Ovary (tissue), 9 donors: ENCODE data around the gene UBN1. TPM values are rescaled to one million over a fixed set of nuclear protein-coding genes. Genes with fewer than 3 reads are reported as not detected.

Experiments used
- DNase-seq, 5 donors: peaks; one replicate each; pipeline ENCODE4 v3.0.0-alpha.2; 2019 to 2020
- H3K27ac ChIP-seq, 2 donors: fragments of 200-600 bp; one replicate each; pipeline versions ENCODE4 v1.5.1 to v1.8.0; 2019 to 2022
- H3K27me3 ChIP-seq: fragments of 200-600 bp; one replicate; pipeline ENCODE4 v1.8.0; 2022
- H3K36me3 ChIP-seq: fragments of 200-600 bp; sonication (generic); one replicate; pipeline ENCODE4 v1.5.1; 2019
- H3K4me1 ChIP-seq: one replicate; pipeline ENCODE4 v1.8.1; 2013; ENCODE audit warnings: mild to moderate bottlenecking, moderate library complexity; ENCODE audit not compliant: insufficient read depth
- H3K4me3 ChIP-seq: fragments of 200-600 bp; sonication (generic); one replicate; pipeline ENCODE4 v1.5.1; 2017
- H3K9me3 ChIP-seq, 2 donors: fragments of 200-600 bp in 1 of 2; sonication (generic) in 1 of 2; one replicate each; pipeline versions ENCODE4 v1.5.1 to v1.8.1; 2013 to 2019; ENCODE audit warnings: mild to moderate bottlenecking in 1 of 2, moderate library complexity in 1 of 2
- CTCF ChIP-seq, 3 donors: fragments of 450-650 bp in 2 of 3; fragments of 200-600 bp in 1 of 3; IDR thresholded peaks; one replicate each; pipeline versions ENCODE4 v1.5.1 to v1.8.0; 2016 to 2022; ENCODE audit warnings: antibody characterized with exemption in 3 of 3, mild to moderate bottlenecking in 1 of 3
- EP300 ChIP-seq: sonication (generic); formaldehyde crosslinking; IDR thresholded peaks from one replicate; pipeline ENCODE4 v1.6.1; 2017; ENCODE audit warnings: antibody characterized with exemption
- POLR2A ChIP-seq: fragments of 450-650 bp; IDR thresholded peaks from one replicate; pipeline ENCODE4 v1.6.1; 2017; ENCODE audit warnings: antibody characterized with exemption, mild to moderate bottlenecking, moderate library complexity
- WGBS, 3 donors: extraction: QIAGEN DNeasy Blood & Tissue Kit in 1 of 3; methylation state at CpG; one replicate each; pipeline versions ENCODE4 v1.1.5 to v1.1.7; 2013 to 2017; 5-methylcytosine and 5-hydroxymethylcytosine counted together
- intact Hi-C, 4 donors: fragments of 100-400 bp; cut with DNase I; formaldehyde crosslinking; loops; one replicate each; pipeline versions ENCODE4 v1.11.0 to v1.15.1; 2022 to 2023
- polyA plus RNA-seq, 2 donors: library from polyadenylated mRNA; stranded (reverse); fragments of 200-250 nt in 1 of 2; fragments of 350-450 nt in 1 of 2; fragmentation: Illumina TruSeq in 1 of 2; extraction: RNeasy Lipid Tissue Mini Kit (QIAGEN cat#74804) in 1 of 2; gene quantifications; one replicate each; pipeline ENCODE4 v1.2.3, GENCODE V29; 2013 to 2014
- total RNA-seq, 7 donors: library from RNA; depleted of rRNA in 2 of 7; stranded (reverse); fragments of >200 nt in 2 of 7; fragmentation: NEBNext Ultra II Directional in 3 of 7; extraction: Animal tissue kit (Norgen Biotek cat#: 25700) in 3 of 7; gene quantifications; one replicate each; pipeline versions ENCODE4 v1.1.0 to v1.2.4, GENCODE V29; 2016 to 2023
- donor health status: DM: no; HTN: no; CAD: no; lungs with moderate emphysema.
- donor health status: DM: no; HTN: no; CAD: no.
- donor health status: Bipolar disorder and iron deficiency.
- donor health status: DM: yes; HTN: yes; CAD: no.
- donor health status: DM: no; HTN: no; CAD: no.
- donor health status: DM: yes; HTN: yes; CAD: no.

Gene UBN1
- total and polyA plus RNA-seq, 9 donors: 14.5 to 41.3 (median 24.0) TPM

GRCh38 chr16:4868026-4868425 is 20.7 kb downstream of the UBN1 start:
- H3K27ac ChIP-seq: no peak overlapping the region
- 93 to 96% (median 93%) methylated on average over 5 of the region's 5 CpGs for WGBS, 3 donors
- no peak overlapping the region for H3K4me3 ChIP-seq
- H3K36me3 ChIP-seq: no peaks in the 10 kb centered on the region
- H3K4me1 ChIP-seq: no peaks in the 10 kb centered on the region
- no peaks in the 10 kb centered on the region for H3K27me3 ChIP-seq
- DNase-seq: no peak
- H3K9me3 ChIP-seq: no peaks in the 10 kb centered on the region
- TF ChIP-seq CTCF (IDR thresholded peaks at IDR 0.05): no peak
- no peak for TF ChIP-seq EP300
- TF ChIP-seq POLR2A: no peak
- intact Hi-C loops: no loop called here

GRCh38 chr16:4868535-4868934 is 21.3 kb downstream of the UBN1 start:
- H3K9me3 ChIP-seq: no peaks in the 10 kb centered on the region
- 91 to 95% (median 91%) methylated on average over 7 of the region's 7 CpGs for WGBS, 3 donors
- H3K27me3 ChIP-seq: no peaks in the 10 kb centered on the region
- H3K4me1 ChIP-seq: no peaks in the 10 kb centered on the region
- H3K4me3 ChIP-seq: no peak overlapping the region
- H3K27ac ChIP-seq: no peak overlapping the region
- DNase-seq: no peak
- no peaks in the 10 kb centered on the region for H3K36me3 ChIP-seq
- intact Hi-C loops: no loop called here
- no peak for TF ChIP-seq POLR2A
- no peak for TF ChIP-seq CTCF (IDR thresholded peaks at IDR 0.05)
- TF ChIP-seq EP300: no peak

GRCh38 chr16:4869147-4869805 is 22.0 kb downstream of the UBN1 start:
- H3K27ac ChIP-seq: no peak overlapping the region
- H3K4me1 ChIP-seq: no peaks in the 10 kb centered on the region
- H3K27me3 ChIP-seq: no peaks in the 10 kb centered on the region
- 83 to 87% (median 86%) methylated on average over 13 of the region's 13 CpGs for WGBS, 3 donors
- H3K36me3 ChIP-seq: no peaks in the 10 kb centered on the region
- intact Hi-C loops: no loop called here
- no peaks in the 10 kb centered on the region for H3K9me3 ChIP-seq
- no peak for DNase-seq
- no peak for TF ChIP-seq CTCF (IDR thresholded peaks at IDR 0.05)
- no peak for TF ChIP-seq EP300
- TF ChIP-seq POLR2A: no peak
- no peak overlapping the region for H3K4me3 ChIP-seq

GRCh38 chr16:4870138-4870671 is 22.9 kb downstream of the UBN1 start:
- intact Hi-C loops: no loop called here
- Histone ChIP-seq H3K27me3 (no peaks in the 10 kb centered on the region), H3K36me3 (no peaks in the 10 kb centered on the region), H3K9me3 (no peaks in the 10 kb centered on the region), H3K4me1 (no peaks in the 10 kb centered on the region), H3K4me3 (no peak overlapping the region), H3K27ac (no peak overlapping the region)
- 92 to 93% (median 93%) methylated on average over 21 of the region's 21 CpGs for WGBS, 3 donors
- DNase-seq: no peak
- TF ChIP-seq POLR2A: no peak
- no peak for TF ChIP-seq EP300
- TF ChIP-seq CTCF (IDR thresholded peaks at IDR 0.05): no peak
